Measurements from ENCODE around the gene FSTL4. TPM values are rescaled to one million over a fixed set of nuclear protein-coding genes. Genes with fewer than 3 reads are reported as not detected.

FSTL4 gene
- total RNA-seq, 2 donors from 2014 or later, result 0.32 to 0.89 TPM

GRCh38 chr5:133393776-133394476, 218.4 kb downstream of the FSTL4 start:
- Histone ChIP-seq H3K27ac (no peak overlapping the region), H3K9me3 (no peaks in the 10 kb centered on the region), H3K4me1 (no peaks in the 10 kb centered on the region), H3K27me3 (no peaks in the 10 kb centered on the region), H3K9ac (ENCODE audit: low read depth in 2 of 2, low read length in 2 of 2) (no peak overlapping the region), H3K36me3 (no peaks in the 10 kb centered on the region), H3K4me3 (no peak overlapping the region)
- peak; percentile 9 for DNase-seq
- TF ChIP-seq CTCF (IDR thresholded peaks at IDR 0.05), result no peak
- intact Hi-C loops (cut with DNase I), result no loop called here

DNA sequence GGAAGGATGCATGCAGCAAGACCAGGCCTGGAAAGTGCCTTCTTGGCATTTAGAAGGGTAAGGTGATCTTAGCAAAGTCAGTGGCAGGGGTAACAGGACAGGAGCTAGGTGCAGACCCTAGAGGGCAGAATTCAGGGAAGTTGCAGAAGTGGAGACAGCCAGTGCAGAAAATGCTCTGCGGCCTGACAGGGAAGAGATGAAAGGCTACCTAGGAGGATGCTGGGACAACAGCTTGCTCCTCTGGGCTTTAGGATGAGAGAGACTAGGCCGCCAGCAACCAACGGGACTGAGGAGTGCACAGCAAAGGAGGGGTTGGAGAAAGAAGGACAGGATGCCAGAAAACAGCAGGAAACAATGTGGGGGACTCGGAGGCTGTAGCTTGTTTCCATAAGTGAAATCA, 219.9 kb downstream of the FSTL4 start:
- Histone ChIP-seq H3K4me3 (no peak overlapping the region), H3K9me3 (no peaks in the 10 kb centered on the region), H3K4me1 (no peaks in the 10 kb centered on the region), H3K36me3 (no peaks in the 10 kb centered on the region), H3K27ac (no peak overlapping the region), H3K9ac (ENCODE audit: low read depth in 2 of 2, low read length in 2 of 2) (no peak overlapping the region), H3K27me3 (no peaks in the 10 kb centered on the region)
- no peak for TF ChIP-seq CTCF (IDR thresholded peaks at IDR 0.05)
- peak; percentile 7 for DNase-seq
- intact Hi-C loops (cut with DNase I), result no loop called here

DNA sequence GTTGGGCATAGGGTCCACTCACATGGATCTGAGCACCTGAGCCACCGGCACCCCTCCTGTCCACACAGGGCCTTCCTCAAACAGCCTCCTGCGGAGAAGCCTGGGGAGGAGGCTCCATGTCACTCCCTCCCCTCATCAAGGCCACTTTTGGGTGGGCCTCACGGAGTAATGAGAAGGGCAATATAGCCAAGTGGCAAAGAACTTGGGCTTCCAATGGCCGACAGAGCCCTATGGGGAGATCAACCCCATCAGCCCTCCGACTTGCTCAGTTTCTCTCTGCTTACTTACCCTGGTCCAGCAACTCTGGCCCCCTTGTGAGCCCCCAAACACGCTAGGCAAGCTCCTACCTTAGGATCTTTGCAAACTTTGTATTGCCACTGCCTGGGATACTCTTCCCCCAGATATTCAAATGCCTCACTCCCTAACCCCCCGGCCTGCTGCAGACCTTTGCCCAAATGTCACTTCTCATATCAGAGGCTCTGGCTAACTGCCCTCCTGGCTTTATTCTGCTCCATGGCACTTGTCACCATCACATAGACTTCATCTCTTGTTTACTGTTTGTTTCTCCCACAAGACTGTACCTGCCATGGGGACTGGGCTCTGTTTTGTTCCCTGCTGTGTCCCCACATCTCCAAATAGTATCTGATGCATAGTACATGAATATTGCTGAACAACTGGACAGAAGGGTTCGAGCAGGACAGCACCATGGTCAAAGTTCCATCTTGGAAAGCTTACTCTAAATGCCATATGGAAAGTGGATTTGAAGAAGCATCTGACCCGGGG, 220.8 kb downstream of the FSTL4 start:
- no peak overlapping the region for H3K4me3 ChIP-seq
- no peaks in the 10 kb centered on the region for H3K36me3 ChIP-seq
- intact Hi-C loops (cut with DNase I), result no loop called here
- no peak for DNase-seq
- H3K27me3 ChIP-seq, result no peaks in the 10 kb centered on the region
- H3K27ac ChIP-seq, result no peak overlapping the region
- H3K9me3 ChIP-seq, result no peaks in the 10 kb centered on the region
- TF ChIP-seq CTCF (IDR thresholded peaks at IDR 0.05), result no peak
- no peaks in the 10 kb centered on the region for H3K4me1 ChIP-seq
- H3K9ac ChIP-seq (ENCODE audit: low read depth in 2 of 2, low read length in 2 of 2), result no peak overlapping the region

DNA sequence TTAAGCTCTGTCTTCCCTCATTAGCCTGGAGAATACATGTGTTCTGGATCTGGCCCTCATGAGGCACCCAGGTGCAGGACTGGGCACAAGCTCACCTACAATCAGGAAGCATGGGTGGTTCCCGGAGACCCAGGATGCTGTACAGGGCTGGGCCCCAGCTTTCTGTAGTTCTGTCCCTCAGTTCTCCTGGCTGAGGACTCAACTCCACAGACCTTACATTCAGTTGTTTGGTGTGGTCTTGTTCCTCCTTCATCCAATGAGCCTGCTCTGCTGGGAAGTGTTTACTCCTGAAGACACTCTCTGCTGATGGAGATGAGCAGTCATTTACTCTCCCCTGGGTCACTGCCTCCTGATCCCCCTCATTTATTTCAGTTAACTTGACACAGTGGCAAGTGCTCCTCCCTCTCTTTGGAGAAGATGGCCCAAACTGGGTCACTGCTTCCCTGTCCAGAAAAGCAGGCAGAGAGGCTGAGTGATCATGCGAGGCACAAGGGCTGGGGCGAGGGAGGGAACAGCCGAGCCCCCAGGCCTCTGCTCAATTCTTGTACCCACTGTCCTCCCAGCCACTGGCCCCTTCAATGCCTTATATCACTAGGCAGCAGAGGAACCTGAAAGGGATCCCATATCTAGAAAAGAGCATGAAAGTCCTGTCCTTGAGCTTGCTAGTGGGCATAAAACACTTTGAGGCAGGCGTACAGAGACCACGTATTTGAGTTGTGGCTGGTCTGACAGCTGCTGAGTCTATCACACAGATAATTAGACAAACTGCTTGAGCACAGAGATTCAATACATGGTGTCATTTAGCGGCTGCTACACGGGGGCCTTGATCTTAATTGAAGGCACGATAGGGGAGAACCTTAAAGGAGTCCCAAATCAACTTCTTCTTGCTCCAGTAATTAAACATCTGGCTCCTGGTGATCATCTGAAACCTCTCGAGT, 221.7 kb downstream of the FSTL4 start:
- H3K36me3 ChIP-seq, result no peaks in the 10 kb centered on the region
- no peaks in the 10 kb centered on the region for H3K9me3 ChIP-seq
- H3K9ac ChIP-seq (ENCODE audit: low read depth in 2 of 2, low read length in 2 of 2), result no peak overlapping the region
- no peaks in the 10 kb centered on the region for H3K4me1 ChIP-seq
- H3K4me3 ChIP-seq, result no peak overlapping the region
- TF ChIP-seq CTCF (IDR thresholded peaks at IDR 0.05), result no peak
- no peaks in the 10 kb centered on the region for H3K27me3 ChIP-seq
- DNase-seq, result no peak
- no peak overlapping the region for H3K27ac ChIP-seq
- intact Hi-C loops (cut with DNase I), result no loop called here

DNA sequence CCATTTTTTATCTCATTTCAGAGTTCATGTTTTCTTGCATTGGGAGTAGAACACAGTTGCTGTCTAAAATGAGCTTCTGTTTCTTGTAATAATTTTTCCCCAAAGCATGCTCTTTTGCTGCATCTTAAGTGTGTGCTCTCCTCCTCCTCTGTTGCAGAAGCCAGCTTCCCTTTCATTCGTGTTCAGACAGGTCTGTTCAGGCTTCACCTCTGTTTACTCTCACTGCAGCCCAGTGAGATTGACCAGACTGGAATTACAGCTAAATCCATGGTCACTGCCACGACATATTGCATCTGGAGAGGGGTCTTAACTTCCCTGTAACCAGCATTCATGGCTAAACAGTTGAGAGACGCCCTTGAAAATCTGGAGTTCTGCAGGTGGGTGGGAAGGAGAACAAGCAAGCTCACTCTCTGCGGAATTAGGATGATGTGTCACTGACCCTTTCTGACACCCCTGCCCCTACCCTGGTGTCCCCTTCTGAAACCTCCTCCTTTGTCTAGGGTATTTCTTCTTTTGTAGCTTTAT, 223.2 kb downstream of the FSTL4 start:
- no peak for TF ChIP-seq CTCF (IDR thresholded peaks at IDR 0.05)
- Histone ChIP-seq H3K36me3 (no peaks in the 10 kb centered on the region), H3K4me1 (no peaks in the 10 kb centered on the region)

More for the DNA sequence above, 223.2 kb downstream of the FSTL4 start:
- no peak for DNase-seq
- no peaks in the 10 kb centered on the region for H3K27me3 ChIP-seq
- H3K9ac ChIP-seq (ENCODE audit: low read depth in 2 of 2, low read length in 2 of 2), result no peak overlapping the region
- no peak overlapping the region for H3K27ac ChIP-seq
- H3K4me3 ChIP-seq, result no peak overlapping the region
- no peaks in the 10 kb centered on the region for H3K9me3 ChIP-seq
- intact Hi-C loops (cut with DNase I), result no loop called here

Data from colonic mucosa (tissue), 4 donors.